Duodenal mucosa (tissue), 2 donors: ENCODE results near the gene ONECUT1.

Experiments used
- H3K27ac ChIP-seq: one replicate; pipeline ENCODE4 v1.7.0; 2013; ENCODE audit warnings: low read depth, low read length
- H3K27me3 ChIP-seq, 2 donors: one replicate each; pipeline ENCODE4 v1.7.0; 2013; ENCODE audit warnings: low read length in 2 of 2, control low read depth in 1 of 2; ENCODE audit not compliant: insufficient read depth in 2 of 2, control insufficient read depth in 1 of 2
- H3K36me3 ChIP-seq, 2 donors: one replicate each; pipeline ENCODE4 v1.7.0; 2013; ENCODE audit warnings: low read length in 2 of 2, control low read depth in 1 of 2; ENCODE audit not compliant: insufficient read depth in 2 of 2, control insufficient read depth in 1 of 2
- H3K4me1 ChIP-seq, 2 donors: one replicate each; pipeline ENCODE4 v1.7.0; 2013; ENCODE audit warnings: low read length in 2 of 2, control low read depth in 1 of 2; ENCODE audit not compliant: insufficient read depth in 2 of 2, control insufficient read depth in 1 of 2
- H3K4me3 ChIP-seq, 2 donors: one replicate each; pipeline ENCODE4 v1.7.0; 2013; ENCODE audit warnings: low read length in 2 of 2, low read depth in 1 of 2
- H3K9ac ChIP-seq, 2 donors: one replicate each; pipeline ENCODE4 v1.7.0; 2013; ENCODE audit warnings: low read length in 2 of 2, low read depth in 1 of 2
- H3K9me3 ChIP-seq, 2 donors: one replicate each; pipeline ENCODE4 v1.7.0; 2013; ENCODE audit warnings: low read length in 2 of 2, control low read depth in 1 of 2; ENCODE audit not compliant: control insufficient read depth in 1 of 2

ONECUT1 gene

GRCh38 chr15:52788099-52788986 lies 1.8 kb downstream of the ONECUT1 start:
- Histone ChIP-seq H3K9ac (no peak overlapping the region), H3K4me1 (peaks cover 0 to 24% of the 10 kb centered on the region in 2 donors), H3K4me3 (no peak overlapping the region), H3K27me3 (peaks cover 63 to 84% of the 10 kb centered on the region in 2 donors), H3K9me3 (no peaks in the 10 kb centered on the region), H3K36me3 (no peaks in the 10 kb centered on the region), H3K27ac (no peak overlapping the region)

GRCh38 chr15:52787549-52788098 lies 2.5 kb downstream of the ONECUT1 start:
- Histone ChIP-seq H3K36me3 (no peaks in the 10 kb centered on the region), H3K9me3 (no peaks in the 10 kb centered on the region), H3K27me3 (peaks cover 68 to 85% of the 10 kb centered on the region in 2 donors), H3K27ac (no peak overlapping the region), H3K9ac (no peak overlapping the region), H3K4me3 (no peak overlapping the region), H3K4me1 (peaks cover 0 to 24% of the 10 kb centered on the region in 2 donors)

GRCh38 chr15:52787123-52787503 lies 3.0 kb downstream of the ONECUT1 start:
- Histone ChIP-seq H3K9ac (no peak overlapping the region), H3K36me3 (no peaks in the 10 kb centered on the region), H3K4me3 (no peak overlapping the region), H3K9me3 (no peaks in the 10 kb centered on the region), H3K27ac (no peak overlapping the region), H3K4me1 (peaks cover 0 to 24% of the 10 kb centered on the region in 2 donors), H3K27me3 (peaks cover 68 to 84% of the 10 kb centered on the region in 2 donors)

- Histone ChIP-seq H3K9me3 (no peaks in the 10 kb centered on the region), H3K4me3 (no peak overlapping the region), H3K27me3 (peaks cover 68 to 87% of the 10 kb centered on the region in 2 donors), H3K4me1 (peaks cover 0 to 24% of the 10 kb centered on the region in 2 donors), H3K9ac (no peak overlapping the region), H3K36me3 (no peaks in the 10 kb centered on the region), H3K27ac (no peak overlapping the region)
Measured at GRCh38 chr15:52786436-52787122, 3.6 kb downstream of the ONECUT1 start.

- Histone ChIP-seq H3K9me3 (no peaks in the 10 kb centered on the region), H3K27me3 (peaks cover 75 to 88% of the 10 kb centered on the region in 2 donors), H3K9ac (no peak overlapping the region), H3K4me1 (peaks cover 0 to 27% of the 10 kb centered on the region in 2 donors), H3K4me3 (no peak overlapping the region), H3K27ac (no peak overlapping the region), H3K36me3 (no peaks in the 10 kb centered on the region)
Measured at GRCh38 chr15:52785672-52786406, 4.3 kb downstream of the ONECUT1 start.

- H3K27me3 ChIP-seq: peaks cover 75 to 90% of the 10 kb centered on the region in 2 donors
- no peak overlapping the region for H3K4me3 ChIP-seq
Measured at GRCh38 chr15:52784799-52785671, 5.1 kb downstream of the ONECUT1 start.

GRCh38 chr15:52783929-52784798 lies 6.0 kb downstream of the ONECUT1 start:
- Histone ChIP-seq H3K27me3 (peaks cover 68 to 91% of the 10 kb centered on the region in 2 donors), H3K27ac (no peak overlapping the region), H3K9ac (no peak overlapping the region), H3K4me1 (peaks cover 0 to 19% of the 10 kb centered on the region in 2 donors), H3K9me3 (no peaks in the 10 kb centered on the region), H3K36me3 (no peaks in the 10 kb centered on the region), H3K4me3 (no peak overlapping the region)

More at GRCh38 chr15:52784799-52785671, 5.1 kb downstream of the ONECUT1 start:
- no peaks in the 10 kb centered on the region for H3K9me3 ChIP-seq
- H3K27ac ChIP-seq: no peak overlapping the region
- peaks cover 0 to 27% of the 10 kb centered on the region in 2 donors for H3K4me1 ChIP-seq
- no peaks in the 10 kb centered on the region for H3K36me3 ChIP-seq
- H3K9ac ChIP-seq: no peak overlapping the region

- H3K4me3 ChIP-seq: no peak overlapping the region
- no peaks in the 10 kb centered on the region for H3K9me3 ChIP-seq
- peaks cover 0 to 13% of the 10 kb centered on the region in 2 donors for H3K4me1 ChIP-seq
- peaks cover 59 to 82% of the 10 kb centered on the region in 2 donors for H3K27me3 ChIP-seq
- no peaks in the 10 kb centered on the region for H3K36me3 ChIP-seq
- H3K27ac ChIP-seq: no peak overlapping the region
- no peak overlapping the region for H3K9ac ChIP-seq
Measured at GRCh38 chr15:52783191-52783829, 6.8 kb downstream of the ONECUT1 start.
